GM19463 (cell line): Measurements from ENCODE around the gene MOAP1.
"Not testable (repeated sequence)": the region's sequence is repeated elsewhere in the genome, so short reads cannot be mapped to it uniquely, and the experiment has no call there.

Experiments
- ATAC-seq: cut with Tn5 transposase; IDR thresholded peaks from one replicate; pipeline ENCODE4 v1.9.1; 2021; ENCODE audit warnings: mild to moderate bottlenecking, moderate library complexity; ENCODE audit not compliant: unreplicated experiment

The MOAP1 gene, protein sequence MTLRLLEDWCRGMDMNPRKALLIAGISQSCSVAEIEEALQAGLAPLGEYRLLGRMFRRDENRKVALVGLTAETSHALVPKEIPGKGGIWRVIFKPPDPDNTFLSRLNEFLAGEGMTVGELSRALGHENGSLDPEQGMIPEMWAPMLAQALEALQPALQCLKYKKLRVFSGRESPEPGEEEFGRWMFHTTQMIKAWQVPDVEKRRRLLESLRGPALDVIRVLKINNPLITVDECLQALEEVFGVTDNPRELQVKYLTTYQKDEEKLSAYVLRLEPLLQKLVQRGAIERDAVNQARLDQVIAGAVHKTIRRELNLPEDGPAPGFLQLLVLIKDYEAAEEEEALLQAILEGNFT

DNA sequence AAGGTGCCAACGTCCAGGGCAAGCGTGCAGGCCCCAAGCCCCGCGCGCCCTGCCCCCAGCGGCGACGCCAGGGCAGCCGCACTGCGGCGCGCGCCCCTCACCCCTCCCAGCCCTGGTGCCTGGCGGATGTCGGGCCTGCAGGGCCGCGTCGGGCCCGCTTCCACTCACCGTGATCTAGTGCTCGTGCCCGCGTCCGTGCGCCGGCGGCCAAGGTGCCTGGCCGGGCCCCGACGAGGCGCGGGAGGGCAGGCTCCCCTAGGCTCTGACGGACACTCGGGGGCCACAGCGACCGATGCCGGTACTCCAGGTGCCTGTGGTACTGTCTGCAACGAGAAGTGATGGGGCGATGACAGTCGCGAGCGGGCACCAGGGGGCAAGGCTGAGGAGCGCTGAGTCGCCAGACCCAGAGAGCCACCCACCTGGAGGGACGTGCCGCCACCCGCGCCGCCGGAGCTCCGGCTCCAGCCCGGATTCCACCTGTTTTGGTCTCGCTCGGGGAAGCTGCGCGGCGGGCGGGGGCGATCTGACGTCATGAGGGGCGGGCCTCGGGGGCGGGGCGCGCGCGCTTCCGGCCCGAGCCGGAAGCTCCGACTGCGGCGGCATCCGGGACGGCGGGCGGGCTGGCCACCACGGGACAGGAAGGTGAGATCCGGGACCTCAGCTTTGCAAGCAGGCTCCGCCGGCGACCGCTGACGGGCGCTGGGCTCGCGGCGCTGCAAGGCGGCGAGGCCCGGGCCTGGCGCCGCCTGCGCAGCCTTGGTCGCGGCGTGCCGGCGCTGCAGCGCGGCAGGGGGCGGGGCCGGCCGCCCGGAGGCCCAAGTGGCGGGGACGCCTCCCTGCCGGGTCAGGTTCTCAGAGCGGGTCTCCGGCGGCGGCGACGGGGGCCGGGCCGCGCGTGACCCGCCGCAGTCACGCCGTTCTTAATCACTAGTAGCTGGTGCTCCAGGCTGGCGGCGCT lies at the start of gene MOAP1, which contains the start of gene LYSET:
MOAP1 (minus strand) TSS at position 507 of the 958 bp plus-strand sequence. CDS start 655 bp downstream, outside the sequence.
LYSET (plus strand) TSS at position 927 of the 958 bp plus-strand sequence. CDS start 89 bp downstream, outside the sequence.
- peak; percentile 84 for ATAC-seq

DNA sequence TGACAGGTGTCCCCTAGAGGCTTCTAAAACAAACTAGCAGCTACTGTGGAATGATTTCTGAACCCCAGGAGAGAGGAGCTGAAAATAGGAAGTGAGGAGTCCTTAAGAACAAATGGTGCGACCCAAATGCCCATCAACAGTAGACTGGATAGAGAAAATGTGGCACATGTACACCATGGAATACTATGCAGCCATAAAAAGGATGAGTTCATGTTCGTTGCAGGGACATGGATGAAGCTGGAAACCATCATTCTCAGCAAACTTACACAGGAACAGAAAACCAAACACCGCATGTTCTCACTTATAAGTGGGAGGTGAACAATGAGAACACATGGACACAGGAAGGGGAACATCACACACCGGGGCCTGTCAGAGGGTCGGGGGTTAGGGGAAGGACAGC lies 48.4 kb upstream of the MOAP1 start:
- not testable (repeated sequence) for ATAC-seq

DNA sequence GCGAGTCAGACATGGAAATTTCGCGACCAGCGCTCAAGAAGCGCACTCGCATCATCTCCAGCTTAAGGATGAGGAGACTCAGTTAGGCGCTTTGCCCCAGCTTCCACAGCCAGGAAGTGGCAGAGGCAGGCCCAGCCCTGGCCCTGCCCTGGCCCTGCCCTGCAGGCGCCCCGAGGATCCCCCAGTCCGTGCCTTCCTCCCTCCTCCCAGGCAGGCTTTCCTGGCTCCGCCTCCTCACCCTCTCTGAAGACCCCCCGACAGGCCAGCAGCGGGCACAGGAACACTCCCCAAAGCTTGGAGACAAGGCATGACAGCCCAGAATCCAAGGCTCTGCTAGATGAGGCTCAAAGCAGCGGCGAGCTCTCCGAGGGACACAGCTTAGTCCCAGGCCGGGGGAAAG lies 47.5 kb upstream of the MOAP1 start:
- ATAC-seq = no peak

DNA sequence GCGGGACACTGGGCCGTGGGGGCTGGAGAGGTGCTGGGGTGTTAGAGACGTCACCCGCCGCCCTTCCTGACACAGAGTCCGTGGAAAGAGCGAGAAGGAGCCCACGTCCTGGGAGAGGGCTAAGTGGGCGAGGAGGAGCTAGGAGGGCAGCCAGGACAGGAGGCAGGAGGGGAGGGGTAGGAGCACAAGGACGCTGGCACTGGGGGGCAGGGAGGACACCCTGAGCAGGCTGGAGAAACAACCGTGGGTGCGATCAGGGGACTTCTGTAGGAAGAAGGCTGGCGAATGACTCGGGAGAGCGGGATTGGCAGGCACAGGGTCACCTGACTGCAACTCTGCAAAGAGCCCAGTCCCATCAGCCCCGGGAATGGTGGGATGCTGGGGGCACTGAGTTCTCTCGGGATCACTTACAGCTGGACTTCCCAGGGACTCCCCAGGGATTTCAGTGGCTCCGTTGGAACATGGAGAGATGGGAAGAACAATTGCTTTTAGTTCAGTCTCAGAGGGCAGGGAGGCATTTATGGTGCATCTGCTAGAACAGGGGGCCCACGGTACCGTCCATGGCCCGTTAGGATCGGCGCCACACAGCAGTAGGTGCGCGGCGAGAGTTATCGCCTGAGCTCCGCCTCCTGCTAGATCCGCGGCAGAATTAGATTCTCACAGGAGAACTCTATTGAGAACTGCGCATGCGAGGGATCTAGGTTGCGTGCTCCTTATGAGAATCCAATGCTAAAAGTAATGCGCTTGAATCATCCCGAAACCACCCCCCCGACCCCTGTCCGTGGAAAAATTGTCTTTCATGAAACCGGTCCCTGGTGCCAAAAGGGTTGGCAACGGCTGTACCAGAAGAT lies 46.7 kb upstream of the MOAP1 start:
- no peak for ATAC-seq

DNA sequence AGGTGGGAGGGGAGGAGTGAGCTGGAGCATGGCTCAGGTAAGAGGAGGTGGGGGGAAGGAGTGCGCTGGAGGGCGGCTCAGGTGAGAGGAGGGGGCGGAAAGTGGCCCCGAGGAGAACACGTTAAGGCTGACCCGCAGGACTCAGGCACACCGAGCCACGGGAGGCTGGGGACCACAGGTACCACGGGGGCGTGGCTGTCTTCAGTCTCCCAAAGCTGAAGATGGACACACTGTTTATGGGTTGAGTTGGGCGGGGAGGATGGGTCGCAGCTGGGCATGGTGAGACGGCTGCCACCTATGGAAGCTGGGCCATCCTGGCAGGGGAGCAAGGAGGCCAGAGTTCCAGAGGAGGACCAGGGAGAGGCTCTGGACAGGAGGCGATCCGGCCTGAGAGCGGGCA lies 45.8 kb upstream of the MOAP1 start:
- ATAC-seq = no peak

DNA sequence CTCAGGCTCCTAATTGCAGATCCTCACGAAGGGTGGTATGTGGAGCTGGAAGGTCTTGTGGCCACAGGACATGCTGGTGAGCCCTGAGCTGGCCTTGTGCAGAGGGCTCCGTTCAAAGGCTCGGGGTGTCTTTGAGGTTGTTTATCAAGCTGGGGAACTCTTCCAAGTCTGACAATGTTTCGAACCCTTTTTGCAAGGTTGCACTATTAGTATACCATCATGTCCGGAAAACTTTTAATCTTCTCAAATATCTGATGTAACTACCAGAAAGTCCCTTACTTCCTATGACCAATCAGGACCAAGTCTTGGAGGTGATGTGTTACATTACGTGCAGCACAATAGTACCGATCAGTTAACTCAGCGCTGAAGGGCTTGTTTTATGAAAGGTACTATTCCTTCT lies 43.9 kb upstream of the MOAP1 start:
- ATAC-seq = no peak

DNA sequence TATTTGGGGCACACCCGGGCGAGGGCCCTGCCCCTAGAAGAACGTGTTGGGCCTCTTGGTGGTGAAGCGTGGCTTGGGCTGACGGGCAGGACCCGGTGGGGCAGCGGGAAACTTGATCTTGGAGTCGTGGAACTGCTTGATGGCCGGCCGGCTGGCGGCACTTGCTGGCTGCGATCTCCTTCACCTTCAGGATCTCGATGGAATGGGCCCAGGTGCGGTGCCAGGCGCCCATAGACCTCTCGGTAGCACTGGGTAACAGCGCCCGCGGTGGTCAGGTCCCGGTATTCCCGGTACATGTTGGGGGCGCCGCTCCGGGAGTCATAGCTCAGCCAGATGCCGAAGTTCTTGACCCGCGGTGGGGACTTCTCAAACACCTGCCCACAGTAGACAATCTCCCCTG lies 38.9 kb upstream of the MOAP1 start:
- ATAC-seq = no peak

DNA sequence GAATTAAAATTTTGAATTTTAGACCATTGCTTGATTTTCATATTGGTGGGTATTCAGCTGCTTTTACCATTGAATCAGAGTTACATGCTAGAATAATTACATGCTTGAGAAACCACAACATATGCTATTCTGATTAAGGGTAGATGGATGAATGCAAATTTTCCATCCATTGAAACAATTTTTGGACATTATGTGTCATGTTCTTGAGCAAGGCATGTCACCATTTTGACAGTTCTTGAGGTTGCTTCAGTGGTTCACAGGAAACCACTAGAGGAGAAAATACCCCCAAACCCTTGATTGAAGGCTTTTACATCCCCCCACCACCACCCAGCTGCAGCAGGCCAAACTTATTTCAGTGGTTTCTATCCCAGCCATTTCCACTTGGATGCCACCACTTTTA lies 35.8 kb upstream of the MOAP1 start:
- ATAC-seq = no peak

DNA sequence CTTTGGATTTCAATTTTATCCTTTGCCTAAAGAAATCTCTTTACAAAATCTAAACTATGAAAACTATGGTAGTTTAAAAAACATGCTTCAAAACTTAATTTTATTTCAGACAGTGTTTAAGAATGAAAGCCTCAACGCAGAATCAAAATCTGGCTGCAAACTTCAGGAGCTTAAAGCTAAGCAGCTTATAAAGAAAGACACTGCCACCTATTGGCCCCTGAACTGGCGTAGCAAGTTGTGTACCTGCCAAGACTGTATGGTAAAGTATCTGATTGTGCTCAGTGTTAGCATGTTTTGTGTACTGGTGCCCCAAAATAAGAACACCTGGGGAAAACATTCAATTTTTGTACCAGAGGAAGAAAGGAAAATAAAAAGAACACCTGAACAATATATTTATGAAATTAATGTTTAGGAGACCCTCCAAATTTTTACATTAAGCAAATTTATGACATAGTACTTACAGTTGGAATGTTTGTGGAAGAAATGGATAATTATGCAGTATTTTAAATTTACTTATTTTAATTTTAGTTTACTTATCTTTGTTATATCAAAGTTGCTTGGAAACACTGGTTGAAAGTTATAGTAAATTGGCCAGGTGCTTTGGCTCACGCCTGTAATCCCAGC lies 34.5 kb upstream of the MOAP1 start:
- peak; percentile 66 for ATAC-seq

DNA sequence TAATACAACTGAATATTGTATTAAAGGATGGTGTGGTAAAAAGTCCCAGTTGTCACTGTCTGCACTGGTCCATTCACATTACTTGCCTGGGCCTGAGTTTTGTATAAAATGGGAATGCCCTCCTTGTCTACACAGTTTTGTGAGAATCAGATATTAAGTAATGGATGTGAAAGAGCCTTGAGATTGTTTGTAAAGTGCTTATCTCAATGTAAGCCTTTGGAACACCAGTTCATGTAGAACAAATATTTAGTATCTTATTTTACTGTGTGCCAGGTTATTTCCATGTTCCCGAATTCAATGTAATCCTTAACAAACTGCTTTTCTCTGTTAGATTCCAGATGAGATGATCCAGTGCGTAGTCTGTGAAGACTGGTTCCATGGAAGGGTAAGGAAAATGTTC lies 29.9 kb upstream of the MOAP1 start:
- ATAC-seq = no peak

DNA sequence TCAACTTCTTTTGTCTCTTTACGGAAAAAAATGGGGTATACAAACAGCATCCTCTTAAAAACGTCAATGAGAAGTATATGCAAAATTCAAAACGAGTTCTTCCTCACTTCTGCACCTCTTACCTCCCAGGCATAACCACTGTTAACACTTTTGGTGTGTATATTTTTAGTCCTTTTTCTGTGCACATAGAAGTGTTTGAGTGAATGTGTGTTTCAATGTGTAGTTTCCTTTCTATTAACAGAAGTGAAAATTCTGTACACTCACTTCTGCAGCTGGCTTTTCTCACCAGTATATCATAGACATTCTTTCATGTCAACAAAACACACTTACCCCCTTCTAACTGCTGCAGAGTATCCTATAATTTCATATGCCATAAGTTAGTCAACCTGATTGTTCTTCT lies 27.7 kb upstream of the MOAP1 start:
- ATAC-seq = peak; percentile 63

DNA sequence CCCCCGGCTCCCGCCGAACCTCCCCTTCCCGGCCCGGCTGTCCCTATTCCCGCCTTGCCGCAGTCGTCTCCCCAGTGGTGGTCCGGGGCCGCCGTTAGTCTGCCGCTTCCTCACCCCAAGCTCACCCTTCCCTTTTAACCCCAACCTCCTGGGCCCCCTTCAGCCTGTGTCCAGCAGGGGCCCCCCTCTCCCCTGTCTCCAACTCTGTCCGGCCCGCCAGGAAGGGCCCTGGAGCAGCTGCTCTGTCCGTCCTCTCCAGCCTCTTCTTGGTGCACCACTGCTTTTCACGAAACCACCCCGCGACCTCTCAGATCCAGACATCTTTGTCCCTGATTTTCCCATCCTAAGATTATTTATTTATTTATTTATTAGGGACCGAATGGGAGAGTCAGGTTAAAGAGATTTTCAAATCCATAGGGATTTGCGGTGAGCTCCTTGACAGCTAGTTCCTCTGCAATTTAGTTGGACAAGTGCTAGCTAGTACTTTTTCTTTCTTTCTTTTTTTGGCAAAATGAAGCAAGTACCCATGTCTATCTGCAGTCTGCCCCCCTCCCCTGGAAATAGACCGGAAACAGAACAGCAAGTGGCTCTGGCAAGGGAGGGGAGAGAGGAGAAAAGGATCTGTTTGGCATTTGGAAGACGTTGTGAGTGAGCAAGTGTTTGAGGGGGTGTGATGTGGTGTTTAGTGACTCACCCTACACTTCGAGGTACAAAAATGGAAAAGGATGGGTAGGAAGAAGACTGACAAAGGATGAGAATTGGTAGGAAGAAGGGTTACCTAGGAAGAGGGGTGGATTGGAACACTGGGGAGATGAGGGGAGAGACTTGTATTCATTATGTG lies 23.0 kb upstream of the MOAP1 start:
- peak; percentile 45 for ATAC-seq

DNA sequence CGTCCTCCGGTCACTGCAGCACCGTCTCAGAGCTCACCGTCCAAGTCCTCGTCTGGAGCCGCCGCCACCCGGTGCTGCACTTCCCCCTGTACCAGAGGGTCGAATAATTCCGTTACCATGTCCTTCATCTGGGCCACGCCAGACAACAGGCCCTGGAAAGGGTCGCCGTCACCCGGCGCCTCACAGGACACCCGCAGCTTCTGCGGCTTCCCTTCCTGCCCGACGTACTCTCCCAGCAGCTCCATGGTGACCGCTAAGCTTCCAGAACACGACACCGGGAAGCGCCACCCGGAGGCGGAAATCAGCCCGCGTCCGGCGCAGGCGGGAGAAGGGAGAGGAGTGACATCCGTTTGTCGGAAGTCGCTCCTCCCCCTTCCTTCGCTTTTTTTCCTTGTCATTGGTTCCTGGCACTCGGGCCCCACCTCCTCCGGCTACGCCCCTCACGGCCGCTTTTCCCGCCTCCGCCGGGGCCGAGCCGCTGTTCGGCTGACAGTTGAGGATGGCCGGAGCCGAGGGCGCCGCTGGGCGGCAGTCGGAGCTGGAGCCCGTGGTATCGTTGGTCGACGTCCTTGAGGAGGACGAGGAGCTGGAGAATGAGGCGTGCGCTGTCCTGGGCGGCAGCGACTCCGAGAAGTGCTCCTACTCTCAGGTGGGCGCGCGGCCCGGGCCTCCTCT lies 22.2 kb upstream of the MOAP1 start, which contains the start of the genes GON7 and UBR7:
GON7 (minus strand) TSS at position 273 of the 675 bp plus-strand sequence; CDS start at position 245, 28 bp downstream.
UBR7 (plus strand) TSS at position 464 of the 675 bp plus-strand sequence; CDS start at position 500, 36 bp downstream.
- peak; percentile 85 for ATAC-seq

DNA sequence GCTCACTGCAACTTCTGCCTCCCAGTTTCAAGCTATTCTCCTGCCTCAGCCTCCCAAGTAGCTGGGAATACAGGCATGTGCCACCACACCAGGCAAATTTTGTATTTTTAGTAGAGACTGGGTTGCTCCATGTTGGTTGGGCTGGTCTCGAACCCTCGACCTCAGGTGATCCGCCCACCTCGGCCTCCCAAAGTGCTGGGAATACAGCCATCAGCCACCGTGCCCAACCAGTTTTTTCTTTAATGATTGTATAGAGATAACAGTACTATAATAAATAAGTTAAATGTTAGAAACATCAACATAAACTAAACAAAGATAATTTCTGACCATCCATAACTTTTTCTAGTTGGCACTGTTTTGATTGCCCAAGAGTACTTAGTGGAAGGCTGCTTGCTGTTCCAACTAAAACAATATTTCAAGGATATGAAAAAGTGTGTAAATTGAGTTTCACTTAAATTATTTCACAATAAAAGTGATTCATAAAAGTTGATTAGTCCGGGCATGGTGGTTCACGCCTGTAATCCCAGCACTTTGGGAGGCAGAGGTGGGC lies 16.5 kb upstream of the MOAP1 start:
- ATAC-seq = no peak

DNA sequence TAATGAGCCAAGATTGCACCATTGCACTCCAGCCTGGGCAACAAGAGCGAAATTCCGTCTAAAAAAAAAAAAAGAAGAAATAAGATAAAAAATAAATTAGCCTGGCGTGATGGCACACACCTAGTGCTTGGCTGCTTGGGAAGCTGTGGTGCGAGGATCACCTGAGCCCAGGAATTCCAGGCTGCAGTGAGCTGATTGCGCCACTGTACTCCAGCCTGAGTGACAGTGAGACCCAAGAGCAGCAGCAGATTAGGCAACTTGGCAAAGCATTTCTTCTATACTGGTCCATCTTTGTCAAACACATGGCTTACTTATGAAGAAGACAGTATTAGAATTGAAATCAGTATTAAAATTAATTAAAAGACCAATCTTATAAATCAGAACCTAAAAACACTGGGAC lies 15.9 kb upstream of the MOAP1 start:
- ATAC-seq = no peak

DNA sequence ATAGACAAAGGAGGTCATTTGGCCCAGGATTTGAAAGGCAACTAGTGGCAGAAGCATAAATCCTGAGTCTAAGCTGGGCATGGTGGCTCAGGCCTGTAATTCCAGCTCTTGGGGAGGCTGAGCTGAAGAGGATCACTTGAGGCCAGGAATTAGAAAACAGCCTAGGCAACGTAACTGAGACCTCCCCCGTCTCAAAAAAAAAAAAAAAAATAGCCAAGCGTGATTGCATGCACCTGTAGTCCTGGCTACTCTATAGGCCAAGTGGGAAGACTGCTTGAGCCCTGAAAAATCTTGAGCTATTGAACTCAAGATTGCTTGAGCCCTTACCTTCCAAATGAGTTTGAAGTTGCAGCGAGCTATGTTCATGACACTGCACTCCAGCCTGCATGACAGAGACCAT lies 14.3 kb upstream of the MOAP1 start:
- no peak for ATAC-seq

DNA sequence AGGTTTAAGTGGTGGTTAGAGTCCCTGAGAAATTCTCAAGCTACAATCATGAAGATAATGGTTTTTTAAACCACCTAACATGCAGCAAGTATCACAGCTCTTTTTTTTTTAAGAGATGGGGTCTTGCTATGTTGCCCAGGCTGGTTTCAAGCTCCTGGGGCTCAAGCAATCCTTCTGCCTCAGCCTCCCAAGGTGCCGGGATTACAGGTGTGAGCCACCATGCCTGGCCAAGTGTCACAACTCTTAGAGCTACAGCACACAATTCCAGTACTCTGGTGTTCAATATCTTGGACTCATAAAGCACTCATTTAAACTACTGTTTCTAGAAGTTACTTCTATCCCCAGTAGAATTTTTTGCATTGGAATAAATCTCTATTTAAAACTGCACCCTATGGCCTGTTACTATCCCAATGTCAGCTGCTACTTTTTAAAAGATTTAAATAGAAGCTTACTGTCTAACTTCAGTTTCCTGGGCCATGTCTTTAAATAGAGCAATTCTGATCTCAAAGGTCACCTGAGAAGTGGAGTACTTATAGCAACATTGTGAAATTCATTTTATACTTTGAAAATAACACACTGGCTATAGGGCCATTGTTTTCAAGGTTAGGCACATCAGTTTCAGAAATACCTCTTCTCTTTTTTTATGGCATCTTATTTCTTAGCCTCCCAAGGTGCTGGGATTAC lies 10.8 kb upstream of the MOAP1 start:
- ATAC-seq = no peak

DNA sequence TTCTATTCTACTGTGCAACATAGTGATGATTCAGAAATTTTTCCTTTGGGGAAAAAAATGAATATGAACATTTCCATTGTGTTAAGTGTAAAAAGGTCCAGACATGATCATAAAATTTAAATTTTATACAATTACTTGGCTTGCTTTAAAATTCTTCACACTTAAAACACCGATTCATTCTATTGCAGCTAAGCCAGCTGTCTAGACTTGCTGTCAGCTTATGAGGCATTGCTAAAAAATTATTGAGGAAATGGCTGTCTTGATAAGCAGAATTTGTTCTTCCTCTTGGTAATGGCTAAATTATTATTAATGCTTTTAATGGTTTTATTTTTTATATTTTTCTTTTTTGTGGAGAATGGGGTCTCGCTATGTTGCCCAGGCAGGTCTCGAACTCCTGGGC lies 2.3 kb upstream of the MOAP1 start:
- ATAC-seq = no peak
